Right atrium auricular region (tissue), 2 donors: ENCODE data around the gene KRT79. TPM values are rescaled to one million over a fixed set of nuclear protein-coding genes. Genes with fewer than 3 reads are reported as not detected.

Experiments used
- DNase-seq: peaks from one replicate; pipeline ENCODE4 v3.0.0-alpha.2; 2019; ENCODE audit warnings: low spot score
- H3K27ac ChIP-seq, 2 donors: fragments of 200-600 bp; sonication (generic); 1 replicate in 1 of 2; 2 replicates in 1 of 2; pipeline ENCODE4 v1.5.1; 2016 to 2019
- H3K27me3 ChIP-seq, 2 donors: fragments of 200-600 bp; sonication (generic); one replicate each; pipeline versions ENCODE4 v1.5.1 to v1.6.0; 2017 to 2019
- H3K36me3 ChIP-seq: fragments of 200-600 bp; sonication (generic); one replicate; pipeline ENCODE4 v1.5.1; 2016
- H3K4me1 ChIP-seq, 2 donors: fragments of 200-600 bp; sonication (generic); one replicate each; pipeline versions ENCODE4 v1.5.1 to v1.6.0; 2017 to 2019
- H3K4me3 ChIP-seq, 2 donors: fragments of 200-600 bp; sonication (generic); 1 replicate in 1 of 2; 2 replicates in 1 of 2; pipeline ENCODE4 v1.5.1; 2017 to 2019; ENCODE audit warnings: mild to moderate bottlenecking in 1 of 2, moderate library complexity in 1 of 2
- H3K9me3 ChIP-seq, 2 donors: fragments of 200-600 bp; sonication (generic); one replicate each; pipeline ENCODE4 v1.5.1; 2019
- CTCF ChIP-seq, 2 donors: fragments of 200-600 bp; sonication (generic); IDR thresholded peaks; one replicate each; pipeline ENCODE4 v1.5.1; 2019; ENCODE audit warnings: antibody characterized with exemption in 2 of 2
- total RNA-seq, 2 donors: library from RNA; depleted of rRNA; stranded (reverse); fragments of >200 nt; gene quantifications; one replicate each; pipeline ENCODE4 v1.1.0, GENCODE V29; 2016

KRT79 gene
- total RNA-seq, 2 donors from 2014 or later, result not detected

DNA sequence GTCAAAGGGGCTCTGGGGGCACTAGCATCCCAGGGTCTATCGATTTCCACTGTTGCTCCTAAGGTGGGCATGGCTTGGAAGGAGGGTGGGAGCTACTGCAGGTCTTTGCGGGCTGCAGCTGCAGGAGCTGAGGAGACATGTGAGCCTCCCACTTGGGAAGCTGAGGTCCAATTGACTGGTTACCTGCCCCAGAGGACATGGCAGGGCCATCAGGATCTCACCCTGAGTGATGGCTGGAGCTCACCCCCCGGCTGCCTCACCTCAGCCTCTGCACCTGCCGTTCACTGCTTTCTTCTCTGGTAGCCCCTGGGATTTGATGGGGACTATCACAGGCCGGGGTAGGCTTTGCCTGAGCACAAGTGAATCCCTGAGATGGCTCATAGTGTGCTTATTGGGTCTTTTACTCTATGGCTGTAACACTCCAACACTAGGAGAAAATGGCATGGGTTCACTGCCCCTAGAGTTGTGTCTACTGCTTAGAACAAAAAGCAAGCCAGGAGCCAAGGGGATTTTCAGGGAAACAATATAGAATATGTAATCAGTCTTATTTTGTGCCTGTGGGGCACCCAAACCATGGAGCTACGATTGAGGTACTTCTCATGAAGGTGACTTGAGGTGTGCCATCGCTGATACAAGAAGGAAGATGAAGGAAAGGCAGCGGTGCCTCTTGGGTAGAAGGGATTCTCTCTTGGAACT is 17.0 kb downstream of the KRT79 start:
- no peak for DNase-seq
- Histone ChIP-seq H3K36me3 (no peaks in the 10 kb centered on the region), H3K27me3 (no peaks in the 10 kb centered on the region), H3K4me3 (no peak overlapping the region), H3K27ac (no peak overlapping the region), H3K4me1 (no peaks in the 10 kb centered on the region), H3K9me3 (no peaks in the 10 kb centered on the region)
- no peak for TF ChIP-seq CTCF (IDR thresholded peaks at IDR 0.05)

DNA sequence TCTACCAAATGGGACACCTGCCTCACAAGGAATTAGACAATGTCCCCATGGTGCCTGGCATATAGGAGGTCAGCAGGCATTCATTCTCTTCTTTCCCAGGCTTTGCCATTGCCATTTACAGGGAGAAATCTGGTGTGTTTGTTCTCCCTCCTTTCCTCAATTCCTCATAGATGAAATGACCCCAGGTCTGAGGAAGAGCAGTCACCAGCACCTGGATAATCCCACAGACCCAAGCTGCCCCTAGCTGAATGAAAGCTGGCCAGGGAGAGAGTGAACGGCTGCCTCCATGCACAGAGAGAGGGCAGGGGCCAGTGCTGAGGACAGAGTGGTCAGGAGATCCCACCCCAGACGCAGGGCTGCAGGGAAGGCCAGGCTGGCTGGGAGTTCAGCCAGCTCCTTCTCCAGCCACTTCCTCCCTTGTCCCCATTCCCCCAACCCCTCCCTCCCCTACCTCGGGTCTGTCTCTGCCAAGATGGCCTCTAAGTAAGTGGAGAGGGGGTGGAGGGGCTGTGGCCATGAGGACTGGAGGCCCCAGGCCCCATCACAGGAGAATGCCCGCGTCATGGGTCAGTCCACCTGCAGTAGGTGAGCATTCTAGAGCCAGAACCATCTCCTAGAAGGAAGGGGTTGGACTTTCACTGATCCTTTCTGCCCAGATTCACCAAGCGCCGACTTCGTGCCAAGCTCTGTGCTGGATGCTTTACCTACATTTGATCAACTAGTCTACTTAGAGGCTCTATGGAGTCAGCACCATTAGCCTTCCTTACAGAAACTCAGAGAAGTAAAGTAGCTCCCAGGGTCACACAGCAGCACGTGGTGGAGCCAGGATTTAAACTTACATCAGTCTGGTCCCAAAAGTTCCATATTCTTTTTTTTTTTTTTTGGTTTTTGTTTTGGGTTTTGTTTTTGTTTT is 18.2 kb downstream of the KRT79 start:
- no peaks in the 10 kb centered on the region for H3K9me3 ChIP-seq
- H3K4me1 ChIP-seq, result no peaks in the 10 kb centered on the region
- no peaks in the 10 kb centered on the region for H3K36me3 ChIP-seq
- no peak for TF ChIP-seq CTCF (IDR thresholded peaks at IDR 0.05)
- no peaks in the 10 kb centered on the region for H3K27me3 ChIP-seq
- DNase-seq, result no peak
- H3K27ac ChIP-seq, result no peak overlapping the region
- no peak overlapping the region for H3K4me3 ChIP-seq

DNA sequence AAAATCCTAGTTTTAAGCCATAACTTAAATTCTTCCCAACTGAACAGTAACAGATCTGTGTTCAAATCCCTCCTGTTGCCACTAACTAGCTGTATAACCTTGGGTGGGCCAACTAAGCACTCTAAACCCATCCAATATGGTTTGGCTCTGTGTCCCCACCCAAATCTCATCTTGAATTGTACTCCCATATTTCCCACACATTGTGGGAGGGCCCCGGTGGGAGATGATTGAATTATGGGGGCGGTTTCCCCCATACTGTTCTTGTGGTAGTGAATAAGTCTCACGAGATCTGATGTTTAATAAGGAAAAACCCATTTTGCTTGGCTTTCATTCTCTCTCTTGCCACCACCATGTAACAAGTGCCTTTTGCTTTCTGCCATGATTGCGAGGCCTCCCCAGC is 18.9 kb downstream of the KRT79 start:
- no peaks in the 10 kb centered on the region for H3K9me3 ChIP-seq
- no peak for TF ChIP-seq CTCF (IDR thresholded peaks at IDR 0.05)
- H3K36me3 ChIP-seq, result no peaks in the 10 kb centered on the region
- no peaks in the 10 kb centered on the region for H3K4me1 ChIP-seq
- H3K27ac ChIP-seq, result no peak overlapping the region
- no peak for DNase-seq
- no peak overlapping the region for H3K4me3 ChIP-seq
- H3K27me3 ChIP-seq, result no peaks in the 10 kb centered on the region

- Histone ChIP-seq H3K4me1 (no peaks in the 10 kb centered on the region), H3K9me3 (no peaks in the 10 kb centered on the region), H3K27me3 (no peaks in the 10 kb centered on the region), H3K27ac (no peak overlapping the region), H3K4me3 (no peak overlapping the region), H3K36me3 (no peaks in the 10 kb centered on the region)
- DNase-seq, result no peak
- TF ChIP-seq CTCF (IDR thresholded peaks at IDR 0.05), result no peak
Observed at GRCh38 chr12:52814710-52815155, 19.4 kb downstream of the KRT79 start.

- H3K27ac ChIP-seq, result no peak within 1 kb of the TSS
- H3K27me3 ChIP-seq, result no peaks in the 10 kb centered on the region
- no peak for DNase-seq
- no peak for TF ChIP-seq CTCF (IDR thresholded peaks at IDR 0.05)
- no peaks in the 10 kb centered on the region for H3K36me3 ChIP-seq
- no peak within 1 kb of the TSS for H3K4me3 ChIP-seq
- no peaks in the 10 kb centered on the region for H3K9me3 ChIP-seq
- no peaks in the 10 kb centered on the region for H3K4me1 ChIP-seq
Observed at GRCh38 chr12:52813885-52814709, 20.0 kb downstream of the KRT79 start, which contains the start of gene KRT4. TSS of gene KRT4 (minus strand) at chr12:52814116. CDS start at chr12:52814058, 58 bp downstream.
